Endothelial cell of umbilical vein (primary cell): Measurements from ENCODE around the gene MCC. TPM values are rescaled to one million over a fixed set of nuclear protein-coding genes. Genes with fewer than 3 reads are reported as not detected.

Source experiments
- BruUV-seq: library from RNA; stranded (reverse); fragments of 400-500 nt; replicated peaks from 2 replicates; lab custom pipeline; 2021; lab: Mats Ljungman, UMichigan
- CTCF ChIA-PET: fragments of 300-600, 350-600 bp; sonication (Branson Sonifier 250); formaldehyde crosslinking; loops from one replicate; lab custom pipeline; 2021; ENCODE audit warnings: antibody characterized with exemption, inconsistent platforms; lab: Charles Lee
- POLR2A ChIA-PET: fragments of 300-600, 350-600 bp; sonication (Branson Sonifier 250); formaldehyde crosslinking; loops from one replicate; lab custom pipeline; 2021; ENCODE audit warnings: antibody characterized with exemption, inconsistent platforms; lab: Charles Lee
- DNase-seq: peaks from one replicate; pipeline ENCODE4 v3.0.0-alpha.2; 2011; ENCODE audit warnings: low read depth, low spot score
- FAIRE-seq: peaks from 2 replicates; lab custom pipeline; 2011; peaks lifted over from hg19 to GRCh38; lab: Jason Lieb, UNC
- H2AFZ ChIP-seq: 2 replicates; pipeline ENCODE4 v1.6.0; 2012; ENCODE audit warnings: low read depth, low read length, control low read depth, inconsistent platforms
- H3K27ac ChIP-seq: 2 replicates; pipeline ENCODE4 v1.5.1; 2011; ENCODE audit warnings: low read depth, mild to moderate bottlenecking, control low read depth, low read length, moderate library complexity; ENCODE audit not compliant: insufficient read depth
- H3K27me3 ChIP-seq, 2 experiments: 2 replicates each; pipeline versions ENCODE4 v1.6.0 to v1.6.1; 2011; ENCODE audit warnings: low read length in 2 of 2, mixed read lengths in 1 of 2; ENCODE audit not compliant: control insufficient read depth in 2 of 2, insufficient read depth in 2 of 2
- H3K36me3 ChIP-seq, 2 experiments: 2 replicates in 1 of 2; 3 replicates in 1 of 2; pipeline ENCODE4 v1.5.1; 2011; ENCODE audit warnings: low read length in 2 of 2, mild to moderate bottlenecking in 1 of 2, moderate library complexity in 1 of 2; ENCODE audit not compliant: control insufficient read depth in 2 of 2, insufficient read depth in 2 of 2; ENCODE audit errors: extremely low read depth in 1 of 2
- H3K4me1 ChIP-seq: 3 replicates; pipeline ENCODE4 v1.5.1; 2011; ENCODE audit warnings: mild to moderate bottlenecking, low read length; ENCODE audit not compliant: control insufficient read depth, insufficient read depth; ENCODE audit errors: extremely low read depth
- H3K4me2 ChIP-seq: 2 replicates; pipeline ENCODE4 v1.6.1; 2011; ENCODE audit warnings: low read length, control low read depth, mixed read lengths; ENCODE audit not compliant: insufficient read depth
- H3K4me3 ChIP-seq, 3 experiments: fragments of 200-600 bp in 1 of 3; sonication (generic), shearing (Covaris generic) in 1 of 3; replicated peaks in 1 of 3; 2 replicates each; pipeline ENCODE4 v1.5.1; 2011 to 2016; ENCODE audit warnings: control low read depth in 3 of 3, low read length in 3 of 3, mild to moderate bottlenecking in 2 of 3, inconsistent platforms in 1 of 3, low read depth in 1 of 3, moderate library complexity in 1 of 3; ENCODE audit not compliant: insufficient read depth in 1 of 3
- H3K79me2 ChIP-seq: 2 replicates; pipeline ENCODE4 v1.6.0; 2012; ENCODE audit warnings: low read length, inconsistent platforms; ENCODE audit not compliant: control insufficient read depth, insufficient read depth
- H3K9ac ChIP-seq: replicated peaks from 2 replicates; pipeline ENCODE3; 2011; ENCODE audit warnings: low read length, control low read depth; ENCODE audit not compliant: insufficient read depth; ENCODE audit errors: extremely low read depth
- H3K9me1 ChIP-seq: replicated peaks from 3 replicates; pipeline ENCODE4 v1.6.0; 2011; ENCODE audit warnings: mild to moderate bottlenecking, low read length; ENCODE audit not compliant: control insufficient read depth, insufficient read depth; ENCODE audit errors: extremely low read depth
- H3K9me3 ChIP-seq: replicated peaks from 2 replicates; pipeline ENCODE4 v1.5.1; 2012; ENCODE audit warnings: low read length, inconsistent platforms; ENCODE audit not compliant: control insufficient read depth, insufficient read depth
- H4K20me1 ChIP-seq: replicated peaks from 2 replicates; pipeline ENCODE3; 2011; ENCODE audit warnings: mild to moderate bottlenecking, low read length; ENCODE audit not compliant: control insufficient read depth, insufficient read depth; ENCODE audit errors: extremely low read depth
- EZH2 ChIP-seq: IDR thresholded peaks from 2 replicates; pipeline ENCODE4 v1.6.1; 2012; ENCODE audit warnings: borderline replicate concordance, low read depth, mild to moderate bottlenecking, moderate library complexity, low read length, inconsistent platforms; ENCODE audit not compliant: severe bottlenecking
- FOS ChIP-seq: IDR thresholded peaks from 2 replicates; pipeline ENCODE4 v1.6.1; 2011; ENCODE audit warnings: mild to moderate bottlenecking, low read length, moderate library complexity, borderline replicate concordance; ENCODE audit not compliant: insufficient read depth
- GATA2 ChIP-seq: IDR thresholded peaks from 2 replicates; pipeline ENCODE4 v1.7.0; 2011; ENCODE audit warnings: low read depth, mild to moderate bottlenecking, moderate library complexity, mixed read lengths, low read length; ENCODE audit not compliant: insufficient read length, insufficient read depth
- JUN ChIP-seq: IDR thresholded peaks from 2 replicates; pipeline ENCODE4 v1.6.1; 2011; ENCODE audit warnings: borderline replicate concordance, low read depth; ENCODE audit not compliant: insufficient read length, insufficient read depth
- MYC ChIP-seq: IDR thresholded peaks from one replicate; pipeline ENCODE4 v1.6.1; 2011; ENCODE audit warnings: mild to moderate bottlenecking, low read depth, low read length
- POLR2A ChIP-seq: IDR thresholded peaks from 2 replicates; pipeline ENCODE4 v1.6.1; 2012; ENCODE audit warnings: low read depth, mild to moderate bottlenecking, control low read depth, low read length
- POLR2AphosphoS5 ChIP-seq: IDR thresholded peaks from 2 replicates; pipeline ENCODE4 v1.6.1; 2012; ENCODE audit warnings: low read depth, mild to moderate bottlenecking, control low read depth, low read length, moderate library complexity; ENCODE audit not compliant: insufficient read depth
- dilution Hi-C: fragments of 300-500 bp; cut with MboI; formaldehyde crosslinking; loops from one replicate; pipeline ENCODE4 v1.15.0; 2019; ENCODE audit warnings: low sequenced_read_pairs; ENCODE audit not compliant: extremely low pct_ligation_motif_present
- intact Hi-C: fragments of 100-400 bp; cut with micrococcal nuclease; formaldehyde crosslinking; loops from one replicate; pipeline ENCODE4 v1.10.0; 2022
- polyA plus RNA-seq, 4 experiments: library from polyadenylated mRNA; depleted of rRNA in 3 of 4; stranded (reverse) in 3 of 4; unstranded in 1 of 4; fragments of >200 nt; gene quantifications; 2 replicates each; pipeline versions ENCODE4 v1.2.1 to v1.2.3, GENCODE V29; 2011 to 2012; ENCODE audit warnings: missing spikeins in 1 of 4
- total RNA-seq: library from RNA; stranded (reverse); gene quantifications from 2 replicates; pipeline ENCODE4 v1.2.3, GENCODE V29; 2021
- TF ChIP-seq, protein P1 (sequence below): IDR thresholded peaks from 2 replicates; pipeline ENCODE4 v1.6.1; 2011; ENCODE audit not compliant: insufficient read depth, insufficient read length
- TF ChIP-seq, protein P2 (sequence below), 2 donors: IDR thresholded peaks; 1 replicate in 1 of 2; 2 replicates in 1 of 2; pipeline ENCODE4 v1.5.1; 2011; ENCODE audit warnings: low read length in 2 of 2, mild to moderate bottlenecking in 2 of 2, moderate library complexity in 2 of 2, control low read depth in 1 of 2, inconsistent platforms in 1 of 2, low read depth in 1 of 2; ENCODE audit not compliant: insufficient read depth in 1 of 2; ENCODE audit errors: extremely low read depth in 1 of 2

Gene MCC
- total and polyA plus RNA-seq, 2 donors (not counting 3 experiments of a cell fraction or from before 2014, with no cell fraction given): 6.9 to 27.5 TPM

- no peak overlapping the region for H3K27ac ChIP-seq
- POLR2A ChIA-PET: no interaction called here
- no peak overlapping the region for H3K4me3 ChIP-seq
- DNase-seq (peak; percentile 42), FAIRE-seq (peak; percentile 59)
- H3K4me1 ChIP-seq: peaks cover 9% of the 10 kb centered on the region
- dilution Hi-C loops (no loop called here), intact Hi-C loops (no loop called here)
- no peak overlapping the region for H3K4me2 ChIP-seq
- H3K36me3 ChIP-seq: no peaks in the 10 kb centered on the region
- TF ChIP-seq JUN: no peak
- no peak for TF ChIP-seq FOS
- TF ChIP-seq EZH2: no peak
- TF ChIP-seq GATA2: no peak
- no peak for TF ChIP-seq MYC
- no peak for TF ChIP-seq POLR2AphosphoS5
- TF ChIP-seq, protein P1, sequence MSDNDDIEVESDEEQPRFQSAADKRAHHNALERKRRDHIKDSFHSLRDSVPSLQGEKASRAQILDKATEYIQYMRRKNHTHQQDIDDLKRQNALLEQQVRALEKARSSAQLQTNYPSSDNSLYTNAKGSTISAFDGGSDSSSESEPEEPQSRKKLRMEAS: no peak
- TF ChIP-seq, protein P2, sequence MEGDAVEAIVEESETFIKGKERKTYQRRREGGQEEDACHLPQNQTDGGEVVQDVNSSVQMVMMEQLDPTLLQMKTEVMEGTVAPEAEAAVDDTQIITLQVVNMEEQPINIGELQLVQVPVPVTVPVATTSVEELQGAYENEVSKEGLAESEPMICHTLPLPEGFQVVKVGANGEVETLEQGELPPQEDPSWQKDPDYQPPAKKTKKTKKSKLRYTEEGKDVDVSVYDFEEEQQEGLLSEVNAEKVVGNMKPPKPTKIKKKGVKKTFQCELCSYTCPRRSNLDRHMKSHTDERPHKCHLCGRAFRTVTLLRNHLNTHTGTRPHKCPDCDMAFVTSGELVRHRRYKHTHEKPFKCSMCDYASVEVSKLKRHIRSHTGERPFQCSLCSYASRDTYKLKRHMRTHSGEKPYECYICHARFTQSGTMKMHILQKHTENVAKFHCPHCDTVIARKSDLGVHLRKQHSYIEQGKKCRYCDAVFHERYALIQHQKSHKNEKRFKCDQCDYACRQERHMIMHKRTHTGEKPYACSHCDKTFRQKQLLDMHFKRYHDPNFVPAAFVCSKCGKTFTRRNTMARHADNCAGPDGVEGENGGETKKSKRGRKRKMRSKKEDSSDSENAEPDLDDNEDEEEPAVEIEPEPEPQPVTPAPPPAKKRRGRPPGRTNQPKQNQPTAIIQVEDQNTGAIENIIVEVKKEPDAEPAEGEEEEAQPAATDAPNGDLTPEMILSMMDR (IDR thresholded peaks at IDR 0.05; ENCODE audit: extremely low read depth in 1 of 2, insufficient read depth in 1 of 2, low read depth in 1 of 2, low read length in 2 of 2): no peak
- TF ChIP-seq POLR2A: no peak
- H3K27me3 ChIP-seq: no peaks in the 10 kb centered on the region
- no peaks in the 10 kb centered on the region for H3K9me1 ChIP-seq
- no peak overlapping the region for H3K9ac ChIP-seq
- no peaks in the 10 kb centered on the region for H3K79me2 ChIP-seq
- no peak overlapping the region for H2AFZ ChIP-seq
- CTCF ChIA-PET: interaction anchor here (0.7 to 1.8 kb wide), 5 partner anchors 11 to 118 kb away, joined by 3 to 6 read pairs (median 5); no protein-coding TSS in a partner anchor
- BruUV-seq: no TSS peak
- no peaks in the 10 kb centered on the region for H3K9me3 ChIP-seq
- no peaks in the 10 kb centered on the region for H4K20me1 ChIP-seq
Observed at GRCh38 chr5:113202746-113203716, 285.2 kb downstream of the MCC start.
